HCT116 (cell line): Measurements from ENCODE around the gene BICDL2. TPM values are rescaled to one million over a fixed set of nuclear protein-coding genes. Genes with fewer than 3 reads are reported as not detected.

Experiments
- ATAC-seq: fragments of 200-7000 bp; cut with Tn5 transposase; 2 replicates; pipeline ENCODE4 v1.9.1; 2020; ENCODE audit warnings: mild to moderate bottlenecking, moderate library complexity
- BruUV-seq: library from RNA; stranded (reverse); fragments of 400-500 nt; replicated peaks from 2 replicates; lab custom pipeline; 2021; lab: Mats Ljungman, UMichigan
- CTCF ChIA-PET: fragments of 300-600 bp; sonication (Branson Sonifier 250); formaldehyde crosslinking; loops from one replicate; lab custom pipeline; 2021; ENCODE audit warnings: antibody characterized with exemption; lab: Charles Lee
- POLR2A ChIA-PET: fragments of 300-600, 350-600 bp; sonication (Branson Sonifier 250); formaldehyde crosslinking; loops from one replicate; lab custom pipeline; 2021; ENCODE audit warnings: antibody characterized with exemption; lab: Charles Lee
- RAD21 ChIA-PET, 2 experiments: fragments of 300-600 bp; sonication (Branson Sonifier 250); formaldehyde crosslinking; loops; one replicate each; lab custom pipeline; 2023; ENCODE audit warnings: low total read pairs in 2 of 2; ENCODE audit not compliant: uncharacterized antibody in 2 of 2, unreplicated experiment in 2 of 2, low non-redundant PET in 1 of 2; lab: Charles Lee
- DNase-seq: peaks from one replicate; pipeline ENCODE4 v3.0.0-alpha.2; 2010; ENCODE audit warnings: low read depth, low spot score
- H2AFZ ChIP-seq: fragments of 200-600 bp; shearing (Covaris generic), sonication (generic); 2 replicates; pipeline ENCODE4 v1.6.1; 2017; ENCODE audit warnings: low read depth, mixed run types, mixed read lengths, antibody characterized with exemption, low read length; ENCODE audit not compliant: poor library complexity, severe bottlenecking
- H3K27ac ChIP-seq: 2 replicates; pipeline ENCODE4 v1.5.1; 2012; ENCODE audit warnings: low read depth, low read length
- H3K27me3 ChIP-seq: fragments of 200-600 bp; sonication (generic); 2 replicates; pipeline ENCODE4 v1.6.1; 2016; ENCODE audit warnings: mixed run types, low read length, mixed read lengths; ENCODE audit not compliant: insufficient read depth
- H3K36me3 ChIP-seq, 2 experiments: fragments of 200-500 bp in 1 of 2; fragments of 200-600 bp in 1 of 2; sonication (Bioruptor generic) in 1 of 2; sonication (generic) in 1 of 2; 2 replicates each; pipeline versions ENCODE4 v1.5.1 to v1.6.1; 2014 to 2016; ENCODE audit warnings: low read length in 2 of 2, inconsistent platforms in 1 of 2, mixed read lengths in 1 of 2, mixed run types in 1 of 2; ENCODE audit not compliant: insufficient read depth in 2 of 2, control insufficient read depth in 1 of 2
- H3K4me1 ChIP-seq, 2 experiments: fragments of 200-600 bp in 1 of 2; sonication (generic) in 1 of 2; 2 replicates each; pipeline versions ENCODE4 v1.5.1 to v1.6.1; 2012 to 2017; ENCODE audit warnings: low read length in 2 of 2, inconsistent platforms in 1 of 2, mild to moderate bottlenecking in 1 of 2, mixed read lengths in 1 of 2, mixed run types in 1 of 2, moderate library complexity in 1 of 2; ENCODE audit not compliant: insufficient read depth in 2 of 2, control insufficient read depth in 1 of 2
- H3K4me2 ChIP-seq: fragments of 200-600 bp; sonication (generic); 2 replicates; pipeline ENCODE4 v1.6.1; 2017; ENCODE audit warnings: mixed run types, low read length, mixed read lengths
- H3K4me3 ChIP-seq, 2 experiments: fragments of 200-600 bp in 1 of 2; sonication (generic) in 1 of 2; replicated peaks in 1 of 2; 2 replicates each; pipeline ENCODE4 v1.5.1; 2011 to 2016; ENCODE audit warnings: low read length in 2 of 2, control low read depth in 1 of 2, low read depth in 1 of 2, mild to moderate bottlenecking in 1 of 2, mixed read lengths in 1 of 2, mixed run types in 1 of 2
- H3K79me2 ChIP-seq: fragments of 200-600 bp; sonication (generic); 2 replicates; pipeline ENCODE4 v1.6.1; 2017; ENCODE audit warnings: mild to moderate bottlenecking, mixed run types, low read length, moderate library complexity, mixed read lengths; ENCODE audit not compliant: insufficient read depth
- H3K9ac ChIP-seq: fragments of 200-600 bp; sonication (generic); 2 replicates; pipeline ENCODE4 v1.6.1; 2016; ENCODE audit warnings: low read length, mixed read lengths
- H3K9me2 ChIP-seq: fragments of 200-600 bp; sonication (generic), shearing (Covaris generic); 2 replicates; pipeline ENCODE4 v1.6.1; 2017; ENCODE audit warnings: mixed run types, mild to moderate bottlenecking, moderate library complexity; ENCODE audit not compliant: insufficient read depth
- H3K9me3 ChIP-seq, 2 experiments: fragments of 200-500 bp in 1 of 2; fragments of 200-600 bp in 1 of 2; sonication (Bioruptor generic) in 1 of 2; sonication (generic) in 1 of 2; 2 replicates each; pipeline ENCODE4 v1.6.1; 2014 to 2017; ENCODE audit warnings: low read length in 2 of 2, mixed read lengths in 2 of 2, inconsistent platforms in 1 of 2, low read depth in 1 of 2, mild to moderate bottlenecking in 1 of 2, mixed run types in 1 of 2, moderate library complexity in 1 of 2; ENCODE audit not compliant: control insufficient read depth in 1 of 2, insufficient read depth in 1 of 2
- H4K20me1 ChIP-seq: fragments of 200-600 bp; sonication (generic), shearing (Covaris generic); 2 replicates; pipeline ENCODE4 v1.6.1; 2017; ENCODE audit warnings: mixed run types, mild to moderate bottlenecking, moderate library complexity; ENCODE audit not compliant: insufficient read depth
- ATF3 ChIP-seq: IDR thresholded peaks from 2 replicates; pipeline ENCODE4 v1.6.1; 2012
- CBX3 ChIP-seq: IDR thresholded peaks from 2 replicates; pipeline ENCODE4 v1.6.1; 2012; ENCODE audit warnings: low read depth
- CEBPB ChIP-seq: IDR thresholded peaks from 2 replicates; pipeline ENCODE4 v1.6.1; 2012; ENCODE audit warnings: low read depth
- EZH2 ChIP-seq: fragments of 200-600 bp; sonication (generic); IDR thresholded peaks from 2 replicates; pipeline ENCODE4 v1.6.1; 2017; ENCODE audit warnings: antibody characterized with exemption, mixed run types
- EZH2phosphoT487 ChIP-seq: fragments of 200-600 bp; IDR thresholded peaks from 2 replicates; pipeline ENCODE4 v1.6.1; 2018; ENCODE audit warnings: antibody characterized with exemption, borderline replicate concordance
- FOSL1 ChIP-seq: IDR thresholded peaks from 2 replicates; pipeline ENCODE4 v1.6.1; 2012; ENCODE audit warnings: low read depth
- POLR2A ChIP-seq: IDR thresholded peaks from 2 replicates; pipeline ENCODE4 v1.7.0; 2011; ENCODE audit warnings: borderline replicate concordance; ENCODE audit not compliant: insufficient read depth, insufficient read length; ENCODE audit errors: extremely low read depth
- SIN3A ChIP-seq: IDR thresholded peaks from 2 replicates; pipeline ENCODE4 v1.6.1; 2012; ENCODE audit warnings: low read depth
- SRF ChIP-seq: IDR thresholded peaks from 2 replicates; pipeline ENCODE4 v1.6.1; 2012; ENCODE audit warnings: low read depth
- TCF7L2 ChIP-seq: IDR thresholded peaks from 2 replicates; pipeline ENCODE4 v1.7.0; 2011; ENCODE audit warnings: borderline replicate concordance, inconsistent platforms; ENCODE audit not compliant: insufficient read depth, insufficient read length; ENCODE audit errors: extremely low read depth
- YY1 ChIP-seq: IDR thresholded peaks from 2 replicates; pipeline ENCODE4 v1.6.1; 2011; ENCODE audit warnings: low read length, low read depth, moderate library complexity, mild to moderate bottlenecking; ENCODE audit not compliant: insufficient replicate concordance; ENCODE audit errors: extremely low read depth
- ZFX ChIP-seq: fragments of 450-650 bp; IDR thresholded peaks from 2 replicates; pipeline ENCODE4 v1.6.1; 2017
- intact Hi-C: fragments of 100-400 bp; cut with micrococcal nuclease; formaldehyde crosslinking; loops from 2 replicates; pipeline ENCODE4 v1.10.0; 2022
- total RNA-seq: library from RNA; stranded (reverse); gene quantifications from one replicate; pipeline ENCODE4 v1.2.1, GENCODE V29; 2021; ENCODE audit not compliant: unreplicated experiment
- TF ChIP-seq, protein P1 (sequence below), 3 experiments: fragments of 200-600 bp in 1 of 3; sonication (generic) in 1 of 3; IDR thresholded peaks in 2 of 3; conservative IDR thresholded peaks in 1 of 3; 2 replicates each; pipeline ENCODE4 v1.5.1; 2012 to 2017; ENCODE audit warnings: low read depth in 2 of 3, low read length in 2 of 3, antibody characterized with exemption in 1 of 3, borderline replicate concordance in 1 of 3, control low read depth in 1 of 3, mild to moderate bottlenecking in 1 of 3, mixed read lengths in 1 of 3, mixed run types in 1 of 3, moderate library complexity in 1 of 3; ENCODE audit not compliant: insufficient read depth in 1 of 3

BICDL2 gene
- total RNA-seq, 1 experiment from 2014 or later, result 21.3 TPM

GRCh38 chr16:2986623-2987188 lies 50.0 kb downstream of the BICDL2 start (continued):
- TF ChIP-seq CEBPB, result no peak
- no peak for TF ChIP-seq EZH2phosphoT487
- TF ChIP-seq, protein P1, sequence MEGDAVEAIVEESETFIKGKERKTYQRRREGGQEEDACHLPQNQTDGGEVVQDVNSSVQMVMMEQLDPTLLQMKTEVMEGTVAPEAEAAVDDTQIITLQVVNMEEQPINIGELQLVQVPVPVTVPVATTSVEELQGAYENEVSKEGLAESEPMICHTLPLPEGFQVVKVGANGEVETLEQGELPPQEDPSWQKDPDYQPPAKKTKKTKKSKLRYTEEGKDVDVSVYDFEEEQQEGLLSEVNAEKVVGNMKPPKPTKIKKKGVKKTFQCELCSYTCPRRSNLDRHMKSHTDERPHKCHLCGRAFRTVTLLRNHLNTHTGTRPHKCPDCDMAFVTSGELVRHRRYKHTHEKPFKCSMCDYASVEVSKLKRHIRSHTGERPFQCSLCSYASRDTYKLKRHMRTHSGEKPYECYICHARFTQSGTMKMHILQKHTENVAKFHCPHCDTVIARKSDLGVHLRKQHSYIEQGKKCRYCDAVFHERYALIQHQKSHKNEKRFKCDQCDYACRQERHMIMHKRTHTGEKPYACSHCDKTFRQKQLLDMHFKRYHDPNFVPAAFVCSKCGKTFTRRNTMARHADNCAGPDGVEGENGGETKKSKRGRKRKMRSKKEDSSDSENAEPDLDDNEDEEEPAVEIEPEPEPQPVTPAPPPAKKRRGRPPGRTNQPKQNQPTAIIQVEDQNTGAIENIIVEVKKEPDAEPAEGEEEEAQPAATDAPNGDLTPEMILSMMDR (IDR thresholded peaks at IDR 0.05 in 2 of 3, conservative IDR thresholded peaks at IDR 0.05 in 1 of 3; ENCODE audit: borderline replicate concordance in 1 of 3, insufficient read depth in 1 of 3, low read depth in 2 of 3, low read length in 2 of 3), result no peak
- no peak for TF ChIP-seq SRF
- TF ChIP-seq TCF7L2, result no peak
- TF ChIP-seq SIN3A, result no peak
- TF ChIP-seq FOSL1, result no peak
- no peak for TF ChIP-seq ZFX
- no peak for TF ChIP-seq CBX3
- TF ChIP-seq YY1, result no peak

GRCh38 chr16:2985893-2986355 lies 50.8 kb downstream of the BICDL2 start:
- DNase-seq (no peak), ATAC-seq (no peak)
- RAD21 ChIA-PET, result no interaction called here
- H4K20me1 ChIP-seq, result no peaks in the 10 kb centered on the region
- no peak overlapping the region for H3K27ac ChIP-seq
- H3K36me3 ChIP-seq, result no peaks in the 10 kb centered on the region
- no peaks in the 10 kb centered on the region for H3K9me2 ChIP-seq
- H3K79me2 ChIP-seq, result no peaks in the 10 kb centered on the region; the same call in 1 of the 2 replicates
- H3K4me2 ChIP-seq, result no peak overlapping the region
- H3K27me3 ChIP-seq, result no peaks in the 10 kb centered on the region
- CTCF ChIA-PET, result interaction anchor here (1.1 kb wide), 1 partner anchor 46 kb away, joined by 3 read pairs; no protein-coding TSS in a partner anchor
- peaks cover 24 to 46% of the 10 kb centered on the region in 2 experiments for H3K4me1 ChIP-seq
- intact Hi-C loops, result no loop called here
- no peak overlapping the region for H2AFZ ChIP-seq
- no peak overlapping the region for H3K4me3 ChIP-seq
- POLR2A ChIA-PET, result interaction anchor here (1.5 kb wide), 1 partner anchor 34 kb away, joined by 3 read pairs; the partner anchor contains the start of gene TNFRSF12A
- BruUV-seq, result no TSS peak
- no peaks in the 10 kb centered on the region for H3K9me3 ChIP-seq
- H3K9ac ChIP-seq, result no peak overlapping the region
- TF ChIP-seq TCF7L2, result no peak
- TF ChIP-seq, protein P1 (IDR thresholded peaks at IDR 0.05 in 2 of 3, conservative IDR thresholded peaks at IDR 0.05 in 1 of 3; ENCODE audit: borderline replicate concordance in 1 of 3, insufficient read depth in 1 of 3, low read depth in 2 of 3, low read length in 2 of 3), result no peak
- TF ChIP-seq EZH2, result no peak
- TF ChIP-seq ATF3, result no peak
- no peak for TF ChIP-seq POLR2A
